Pancreas (tissue), 10 donors: ENCODE measurements around the gene CFAP54. TPM values are rescaled to one million over a fixed set of nuclear protein-coding genes. Genes with fewer than 3 reads are reported as not detected.

Experiments used
- ATAC-seq, 4 donors: fragments of 200-7000 bp; cut with Tn5 transposase; one replicate each; pipeline versions ENCODE4 v1.8.0 to v1.9.1; 2020; ENCODE audit warnings: mild to moderate bottlenecking in 4 of 4, moderate library complexity in 4 of 4
- DNase-seq, 6 donors: peaks; one replicate each; pipeline ENCODE4 v3.0.0-alpha.2; 2020
- FAIRE-seq: peaks from 2 replicates; lab custom pipeline; 2012; peaks lifted over from hg19 to GRCh38; lab: Jason Lieb, UNC
- H3K27ac ChIP-seq, 4 donors: fragments of 200-600 bp; sonication (generic); 1 replicate in 3 of 4; 2 replicates in 1 of 4; pipeline versions ENCODE4 v1.5.0 to v1.8.0; 2020
- H3K27me3 ChIP-seq, 4 donors: fragments of 200-600 bp; one replicate each; pipeline ENCODE4 v1.8.0; 2021
- H3K36me3 ChIP-seq, 3 donors: fragments of 200-600 bp; sonication (generic) in 1 of 3; one replicate each; pipeline versions ENCODE4 v1.5.0 to v1.8.0; 2020 to 2021
- H3K4me1 ChIP-seq, 3 donors: fragments of 200-600 bp; one replicate each; pipeline ENCODE4 v1.8.0; 2021
- H3K4me3 ChIP-seq, 4 donors: fragments of 200-600 bp; sonication (generic) in 2 of 4; one replicate each; pipeline versions ENCODE4 v1.5.0 to v1.8.0; 2020 to 2021
- H3K9me3 ChIP-seq, 4 donors: fragments of 200-600 bp; one replicate each; pipeline ENCODE4 v1.8.0; 2021
- WGBS, 2 donors: extraction: QIAGEN DNeasy Blood & Tissue Kit; methylation state at CpG; one replicate each; pipeline ENCODE4 v1.1.7; 2013; 5-methylcytosine and 5-hydroxymethylcytosine counted together
- intact Hi-C, 3 donors: fragments of 100-400 bp; cut with DNase I; formaldehyde crosslinking; loops; one replicate each; pipeline versions ENCODE4 v1.11.1 to v1.14.2; 2022
- polyA plus RNA-seq, 2 donors: library from polyadenylated mRNA; stranded (reverse); fragments of 200-250 nt; gene quantifications; one replicate each; pipeline ENCODE4 v1.2.3, GENCODE V29; 2013
- total RNA-seq, 6 donors: library from RNA; stranded (reverse); fragmentation: NEBNext Ultra II Directional in 4 of 6; extraction: Animal tissue kit (Norgen Biotek cat#: 25700) in 4 of 6; gene quantifications; one replicate each; pipeline versions ENCODE4 v1.2.1 to v1.2.4, GENCODE V29; 2021 to 2023
- TF ChIP-seq, protein P1 (sequence below), 4 donors: fragments of 200-600 bp; sonication (generic) in 3 of 4; IDR thresholded peaks; one replicate each; pipeline versions ENCODE4 v1.5.0 to v1.8.0; 2021; ENCODE audit warnings: antibody characterized with exemption in 4 of 4
- donor health status: healthy with polysubstance abuse.
- donor health status: DM: no; HTN: no; CAD: no; lungs with moderate emphysema.
- donor health status: DM: no; HTN: no; CAD: no.
- donor health status: control.
- donor health status: control.
- donor health status: Bipolar disorder and iron deficiency.
- donor health status: DM: yes; HTN: yes; CAD: no.
- donor health status: DM: no; HTN: no; CAD: no.
- donor health status: DM: no; HTN: no; CAD: no.
- donor health status: DM: yes; HTN: yes; CAD: no.

The CFAP54 gene
- total and polyA plus RNA-seq, 8 donors = 0.02 to 0.21 (median 0.11) TPM

DNA sequence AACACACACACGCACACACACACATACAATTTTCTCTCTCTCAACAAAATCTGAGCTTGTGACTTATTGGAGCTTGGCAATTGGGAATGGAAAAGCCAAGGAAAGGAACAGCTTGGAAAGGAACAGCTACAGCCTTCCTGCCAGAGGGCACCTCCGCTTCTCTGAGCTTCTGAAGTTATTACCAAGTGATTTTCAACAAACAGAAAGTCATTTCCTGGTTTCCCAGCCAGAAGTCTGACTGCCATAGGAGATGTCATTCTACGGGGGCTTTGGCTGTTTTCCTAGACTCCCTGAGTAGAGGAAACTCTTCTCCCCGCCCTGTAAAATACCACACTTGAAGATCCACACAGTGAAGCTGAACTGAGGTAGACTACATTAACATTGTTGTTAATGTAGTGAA lies 198.3 kb downstream of the CFAP54 start:
- H3K9me3 ChIP-seq = no peaks in the 10 kb centered on the region
- H3K36me3 ChIP-seq = no peaks in the 10 kb centered on the region
- no peak overlapping the region for H3K4me3 ChIP-seq
- no peaks in the 10 kb centered on the region for H3K27me3 ChIP-seq
- intact Hi-C loops = no loop called here
- 46 to 57% methylated on average over 4 of the region's 4 CpGs for whole genome bisulfite sequencing, 2 donors
- H3K27ac ChIP-seq = no peak overlapping the region
- no peak for FAIRE-seq
- no peaks in the 10 kb centered on the region for H3K4me1 ChIP-seq
- ATAC-seq = no peak
- DNase-seq = no peak
- TF ChIP-seq, protein P1, sequence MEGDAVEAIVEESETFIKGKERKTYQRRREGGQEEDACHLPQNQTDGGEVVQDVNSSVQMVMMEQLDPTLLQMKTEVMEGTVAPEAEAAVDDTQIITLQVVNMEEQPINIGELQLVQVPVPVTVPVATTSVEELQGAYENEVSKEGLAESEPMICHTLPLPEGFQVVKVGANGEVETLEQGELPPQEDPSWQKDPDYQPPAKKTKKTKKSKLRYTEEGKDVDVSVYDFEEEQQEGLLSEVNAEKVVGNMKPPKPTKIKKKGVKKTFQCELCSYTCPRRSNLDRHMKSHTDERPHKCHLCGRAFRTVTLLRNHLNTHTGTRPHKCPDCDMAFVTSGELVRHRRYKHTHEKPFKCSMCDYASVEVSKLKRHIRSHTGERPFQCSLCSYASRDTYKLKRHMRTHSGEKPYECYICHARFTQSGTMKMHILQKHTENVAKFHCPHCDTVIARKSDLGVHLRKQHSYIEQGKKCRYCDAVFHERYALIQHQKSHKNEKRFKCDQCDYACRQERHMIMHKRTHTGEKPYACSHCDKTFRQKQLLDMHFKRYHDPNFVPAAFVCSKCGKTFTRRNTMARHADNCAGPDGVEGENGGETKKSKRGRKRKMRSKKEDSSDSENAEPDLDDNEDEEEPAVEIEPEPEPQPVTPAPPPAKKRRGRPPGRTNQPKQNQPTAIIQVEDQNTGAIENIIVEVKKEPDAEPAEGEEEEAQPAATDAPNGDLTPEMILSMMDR (IDR thresholded peaks at IDR 0.05) = no peak

DNA sequence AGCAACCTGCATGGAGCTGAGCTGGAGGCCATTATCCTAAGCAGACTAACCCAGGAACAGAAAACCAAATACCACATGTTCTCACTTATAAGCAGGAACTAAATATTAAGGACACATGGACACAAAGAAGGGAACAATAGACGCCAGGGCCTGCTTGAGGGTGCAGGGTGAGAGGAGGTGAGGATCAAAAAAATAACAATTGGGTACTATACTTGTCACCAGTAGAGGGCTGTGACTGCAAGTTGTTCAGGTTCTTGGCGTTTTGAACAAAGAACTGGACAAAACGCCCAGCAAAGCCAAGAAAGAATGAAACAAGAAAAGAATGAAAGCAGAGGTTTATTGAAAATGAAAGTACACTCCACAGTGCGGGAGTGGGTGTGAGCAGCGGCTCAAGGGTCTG lies 209.1 kb downstream of the CFAP54 start:
- H3K9me3 ChIP-seq = no peaks in the 10 kb centered on the region
- intact Hi-C loops = no loop called here
- ATAC-seq (no peak), FAIRE-seq (no peak), DNase-seq (no peak)
- WGBS, 2 donors = 71 to 80% methylated on average over 5 of the region's 5 CpGs
- no peak overlapping the region for H3K4me3 ChIP-seq
- TF ChIP-seq, protein P1 (IDR thresholded peaks at IDR 0.05) = no peak
- H3K27ac ChIP-seq = no peak overlapping the region
- H3K4me1 ChIP-seq = no peaks in the 10 kb centered on the region
- H3K27me3 ChIP-seq = no peaks in the 10 kb centered on the region
- no peaks in the 10 kb centered on the region for H3K36me3 ChIP-seq

DNA sequence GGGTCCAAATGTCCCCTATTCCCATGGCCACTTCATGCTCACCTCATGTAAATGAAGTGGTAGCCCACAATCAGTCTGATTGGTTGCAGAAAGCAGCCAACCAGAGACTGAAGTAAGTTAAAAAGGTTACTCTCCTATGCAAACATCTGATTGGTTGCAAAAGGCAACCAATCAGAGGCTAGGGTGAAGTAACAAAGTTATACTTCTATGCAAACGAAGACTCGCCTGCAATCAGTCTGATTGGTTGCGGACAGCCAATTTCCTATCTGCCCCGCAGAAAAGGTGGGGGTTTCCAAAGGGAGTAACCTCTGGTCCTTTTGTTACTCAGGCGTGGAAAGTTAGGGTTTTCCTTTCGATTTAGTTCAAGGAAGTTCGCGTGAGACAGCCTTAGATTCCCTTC lies 209.6 kb downstream of the CFAP54 start:
- no peak for ATAC-seq

DNA sequence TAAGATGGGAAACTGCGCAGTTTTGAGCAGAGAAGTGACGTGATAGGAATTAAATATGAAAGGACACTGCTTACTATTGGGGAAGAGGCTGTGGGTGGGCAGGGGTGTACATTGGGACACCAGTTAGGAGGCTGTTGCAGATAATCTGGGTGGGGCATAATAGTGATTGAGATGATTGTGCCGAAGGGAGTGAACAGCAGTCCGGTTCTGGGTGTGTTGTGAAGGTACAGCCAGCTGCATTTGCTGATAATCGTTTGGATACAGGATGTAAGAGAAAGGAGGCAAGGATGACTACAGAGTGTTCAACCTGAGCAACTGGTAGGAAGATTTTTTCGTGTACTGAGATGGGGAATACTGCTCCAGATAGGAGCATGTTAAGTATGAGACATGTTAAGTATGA lies 212.5 kb downstream of the CFAP54 start:
- TF ChIP-seq, protein P1 (IDR thresholded peaks at IDR 0.05) = no peak
- H3K4me3 ChIP-seq = no peak overlapping the region
- H3K27ac ChIP-seq = no peak overlapping the region
- intact Hi-C loops = no loop called here
- no peak for FAIRE-seq
- no peaks in the 10 kb centered on the region for H3K9me3 ChIP-seq
- ATAC-seq = no peak
- no peaks in the 10 kb centered on the region for H3K4me1 ChIP-seq
- 57 to 70% methylated on average over 6 of the region's 6 CpGs for WGBS, 2 donors
- H3K36me3 ChIP-seq = no peaks in the 10 kb centered on the region
- DNase-seq = no peak
- H3K27me3 ChIP-seq = peaks cover 0 to 3% (median 0%) of the 10 kb centered on the region in 4 donors

More for the DNA sequence above, 209.6 kb downstream of the CFAP54 start:
- Histone ChIP-seq H3K27me3 (no peaks in the 10 kb centered on the region), H3K27ac (no peak overlapping the region), H3K36me3 (no peaks in the 10 kb centered on the region), H3K4me3 (no peak overlapping the region), H3K9me3 (no peaks in the 10 kb centered on the region), H3K4me1 (no peaks in the 10 kb centered on the region)
- intact Hi-C loops = no loop called here
- DNase-seq (no peak), FAIRE-seq (no peak)
- 85 to 90% methylated on average over 8 of the region's 8 CpGs for WGBS, 2 donors
- TF ChIP-seq, protein P1 (IDR thresholded peaks at IDR 0.05) = no peak

DNA sequence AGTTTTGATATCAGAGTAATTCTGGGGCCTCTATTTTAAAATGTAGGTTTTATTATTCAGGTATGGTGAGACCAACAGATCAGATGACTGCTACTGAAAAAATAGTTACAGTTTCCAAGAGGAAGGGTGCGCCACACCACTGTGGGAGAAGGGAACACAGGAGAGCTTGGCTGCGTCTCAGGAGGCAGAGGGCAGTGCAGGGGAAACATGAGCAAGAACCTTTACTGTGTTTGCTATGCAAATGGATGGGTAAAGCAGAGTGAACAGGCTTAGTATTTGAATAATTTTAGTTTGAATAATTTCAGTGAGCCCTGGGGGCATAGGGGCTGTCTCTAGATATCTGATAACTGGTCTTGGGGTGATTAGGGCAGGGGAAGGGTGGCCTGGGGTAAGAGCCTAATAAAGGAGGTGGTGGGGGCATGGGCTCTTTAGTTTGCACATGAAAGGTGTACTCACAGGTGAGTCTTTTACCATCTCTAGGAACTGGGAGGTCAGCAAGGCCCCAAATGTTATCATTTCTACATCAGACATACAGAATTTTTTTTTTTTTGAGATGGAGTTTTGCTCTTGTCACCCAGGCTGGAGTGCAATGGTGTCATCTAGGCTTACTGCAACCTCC lies 220.9 kb downstream of the CFAP54 start:
- 61 to 66% methylated on average over 2 of the region's 2 CpGs for WGBS, 2 donors
- H3K27ac ChIP-seq = no peak overlapping the region
- peaks cover 0 to under 1% (median 0%) of the 10 kb centered on the region in 4 donors for H3K27me3 ChIP-seq
- H3K36me3 ChIP-seq = no peaks in the 10 kb centered on the region
- DNase-seq (no peak), ATAC-seq (no peak), FAIRE-seq (no peak)
- intact Hi-C loops = no loop called here
- TF ChIP-seq, protein P1 (IDR thresholded peaks at IDR 0.05) = no peak
- no peaks in the 10 kb centered on the region for H3K4me1 ChIP-seq
- H3K9me3 ChIP-seq = no peaks in the 10 kb centered on the region
- H3K4me3 ChIP-seq = no peak overlapping the region
